Fibroblast of the aortic adventitia (primary cell): ENCODE results near the gene NFS1. TPM values are rescaled to one million over a fixed set of nuclear protein-coding genes. Genes with fewer than 3 reads are reported as not detected.

Source experiments
- DNase-seq: peaks from one replicate; pipeline ENCODE4 v3.0.0-alpha.2; 2010; ENCODE audit warnings: low read depth
- H3K4me3 ChIP-seq: 2 replicates; pipeline ENCODE4 v1.5.1; 2011; ENCODE audit warnings: low read depth, mild to moderate bottlenecking, control low read depth, low read length, moderate library complexity
- total RNA-seq: library from RNA; depleted of rRNA; stranded (reverse); fragments of >200 nt; gene quantifications from 2 replicates; pipeline ENCODE4 v1.2.3, GENCODE V29; 2012; ENCODE audit warnings: low replicate concordance
- TF ChIP-seq, protein P1 (sequence below): IDR thresholded peaks from 2 replicates; pipeline ENCODE4 v1.5.1; 2011; ENCODE audit warnings: mild to moderate bottlenecking, low read length, control low read depth, inconsistent platforms; ENCODE audit not compliant: insufficient read depth

The NFS1 gene
- total RNA-seq, 1 donor, result 19.9 TPM

DNA sequence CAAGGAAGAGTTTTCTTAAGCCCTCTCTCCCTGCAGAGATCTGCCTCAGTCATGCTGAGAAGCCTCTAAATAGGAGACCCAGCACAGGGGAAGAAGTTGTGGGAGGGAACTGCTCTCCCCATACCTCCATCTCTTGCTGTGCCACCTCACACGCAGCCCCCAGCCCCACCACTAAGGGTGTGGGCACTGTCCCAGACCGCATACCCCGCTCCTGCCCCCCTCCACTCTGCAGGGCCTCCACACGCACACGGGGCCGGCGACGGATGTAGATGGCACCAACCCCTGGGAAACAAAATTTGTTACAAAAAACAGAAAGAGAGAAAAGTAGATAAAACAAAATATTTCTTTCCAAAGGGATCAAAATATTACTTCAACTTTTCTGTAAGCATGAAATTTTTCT is 24.2 kb downstream of the NFS1 start:
- TF ChIP-seq, protein P1, sequence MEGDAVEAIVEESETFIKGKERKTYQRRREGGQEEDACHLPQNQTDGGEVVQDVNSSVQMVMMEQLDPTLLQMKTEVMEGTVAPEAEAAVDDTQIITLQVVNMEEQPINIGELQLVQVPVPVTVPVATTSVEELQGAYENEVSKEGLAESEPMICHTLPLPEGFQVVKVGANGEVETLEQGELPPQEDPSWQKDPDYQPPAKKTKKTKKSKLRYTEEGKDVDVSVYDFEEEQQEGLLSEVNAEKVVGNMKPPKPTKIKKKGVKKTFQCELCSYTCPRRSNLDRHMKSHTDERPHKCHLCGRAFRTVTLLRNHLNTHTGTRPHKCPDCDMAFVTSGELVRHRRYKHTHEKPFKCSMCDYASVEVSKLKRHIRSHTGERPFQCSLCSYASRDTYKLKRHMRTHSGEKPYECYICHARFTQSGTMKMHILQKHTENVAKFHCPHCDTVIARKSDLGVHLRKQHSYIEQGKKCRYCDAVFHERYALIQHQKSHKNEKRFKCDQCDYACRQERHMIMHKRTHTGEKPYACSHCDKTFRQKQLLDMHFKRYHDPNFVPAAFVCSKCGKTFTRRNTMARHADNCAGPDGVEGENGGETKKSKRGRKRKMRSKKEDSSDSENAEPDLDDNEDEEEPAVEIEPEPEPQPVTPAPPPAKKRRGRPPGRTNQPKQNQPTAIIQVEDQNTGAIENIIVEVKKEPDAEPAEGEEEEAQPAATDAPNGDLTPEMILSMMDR, result no peak
- no peak for DNase-seq
- no peak overlapping the region for H3K4me3 ChIP-seq

DNA sequence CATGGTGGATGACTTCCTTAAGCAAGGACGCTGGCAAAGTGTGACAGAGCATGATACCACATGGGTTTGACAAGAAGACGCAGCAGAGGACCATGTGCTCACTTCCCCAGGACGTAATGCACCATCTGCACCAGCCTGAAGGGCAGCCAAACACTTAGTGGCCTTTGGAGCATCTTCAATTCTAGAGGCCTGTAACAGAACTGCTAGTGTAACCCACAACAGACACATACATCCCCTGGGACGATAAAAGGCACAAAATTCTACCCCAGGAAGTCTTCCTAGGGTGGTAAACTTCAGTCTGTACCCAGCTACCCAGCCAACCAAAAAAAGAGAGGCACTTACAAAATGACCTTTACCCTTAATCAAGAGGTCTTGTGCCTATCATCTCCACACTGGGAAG is 25.3 kb downstream of the NFS1 start:
- TF ChIP-seq, protein P1, result no peak
- no peak overlapping the region for H3K4me3 ChIP-seq
- DNase-seq, result no peak

DNA sequence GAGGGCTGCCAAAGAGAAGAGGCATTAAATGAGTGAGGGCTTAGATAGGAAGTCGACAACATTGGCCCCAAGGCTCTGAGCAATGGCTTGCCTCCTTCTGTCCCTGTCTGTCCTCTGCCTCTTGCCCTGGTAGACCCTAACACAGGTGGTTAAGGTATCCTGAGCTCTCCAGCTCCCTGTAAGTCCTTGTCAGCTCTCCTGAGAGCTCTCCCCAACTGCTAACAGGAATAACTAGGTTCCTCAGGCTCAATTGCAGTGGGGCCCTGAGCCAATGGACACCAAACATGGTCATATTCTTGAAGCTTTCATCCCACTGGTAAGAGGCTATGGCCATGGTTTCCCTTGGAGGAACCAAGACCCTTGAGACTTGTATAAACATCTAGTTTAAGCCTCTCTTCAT is 29.5 kb downstream of the NFS1 start:
- TF ChIP-seq, protein P1, result no peak
- H3K4me3 ChIP-seq, result no peak overlapping the region
- DNase-seq, result no peak

DNA sequence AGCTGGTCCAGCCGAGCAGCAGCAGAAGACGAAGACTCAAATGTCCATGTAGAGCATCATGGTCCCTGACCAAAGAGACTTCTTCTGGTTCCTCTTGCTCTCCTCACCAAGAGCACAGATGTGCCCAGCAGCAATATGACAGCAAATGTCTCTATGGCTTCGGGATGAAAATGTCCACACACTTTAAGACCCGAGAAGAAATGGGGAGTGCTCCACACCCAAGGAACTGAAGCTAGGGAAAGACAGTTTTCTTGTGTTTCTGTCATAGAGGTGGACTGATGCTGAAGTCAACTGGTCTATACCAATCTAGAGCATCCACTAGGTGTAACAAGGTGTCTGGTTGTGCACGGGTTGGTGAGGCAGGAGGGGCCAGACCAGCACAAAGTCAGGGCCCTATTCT is 29.9 kb downstream of the NFS1 start:
- no peak overlapping the region for H3K4me3 ChIP-seq
- TF ChIP-seq, protein P1, result no peak
- DNase-seq, result no peak

DNA sequence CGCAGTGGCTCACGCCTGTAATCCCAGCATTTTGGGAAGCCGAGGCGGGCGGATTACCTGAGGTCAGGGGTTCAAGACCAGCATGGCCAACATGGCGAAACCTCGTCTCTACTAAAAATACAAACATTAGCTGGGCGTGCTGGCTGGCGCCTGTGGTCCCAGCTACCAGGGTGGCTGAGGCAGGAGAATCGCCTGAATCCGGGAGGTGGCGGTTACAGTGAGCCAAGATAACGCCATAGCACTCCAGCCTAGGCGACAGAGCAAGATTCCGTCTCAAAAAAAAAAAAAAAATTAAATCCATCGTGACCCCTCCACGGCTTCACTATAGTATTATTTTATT is 33.2 kb downstream of the NFS1 start:
- no peak for DNase-seq
- TF ChIP-seq, protein P1, result no peak
- H3K4me3 ChIP-seq, result no peak overlapping the region

DNA sequence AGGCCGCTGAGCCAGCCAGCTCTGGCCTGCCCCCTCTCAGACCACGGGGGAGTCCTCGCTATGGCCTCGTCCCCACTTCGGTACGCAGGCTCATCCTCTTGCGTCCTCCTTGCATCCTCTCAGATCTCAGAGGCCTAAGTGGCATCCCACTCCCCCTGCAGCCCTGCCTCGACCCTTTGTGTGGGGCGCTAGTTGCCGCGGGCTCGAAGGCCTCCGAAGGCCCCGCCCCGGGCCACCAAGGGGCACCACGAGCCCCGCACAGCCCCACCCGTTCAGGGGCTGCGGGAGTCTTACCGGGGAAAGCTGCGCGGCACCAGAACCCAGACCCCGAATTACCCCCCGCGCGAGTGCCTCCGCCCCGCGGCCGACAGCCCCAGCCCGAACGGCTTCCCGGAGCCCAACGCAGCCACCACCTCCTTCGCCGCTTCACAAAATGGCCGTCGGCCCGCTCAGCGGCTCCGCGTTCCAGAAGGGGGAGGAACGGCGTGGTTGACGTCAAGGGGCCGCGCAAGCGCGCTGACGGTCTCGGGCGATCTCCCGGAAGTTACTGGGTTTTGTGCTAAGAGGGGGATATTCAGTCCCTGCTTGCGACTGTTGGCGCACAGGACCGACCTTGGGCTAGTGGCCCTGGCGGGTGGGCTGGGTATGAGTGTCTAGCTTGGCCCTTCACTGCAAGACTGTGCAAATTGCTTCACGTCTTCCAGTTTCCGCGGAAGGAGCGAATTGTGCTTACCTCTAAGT is 34.5 kb downstream of the NFS1 start, which contains the start of the genes CPNE1 and RBM12:
TSS of gene CPNE1 (minus strand) at position 435 of the 741 bp plus-strand sequence. CDS start 31,977 bp downstream, outside the sequence.
TSS of gene RBM12 (minus strand) at position 435 of the 741 bp plus-strand sequence. CDS start 9,578 bp downstream, outside the sequence.
- DNase-seq, result peak; percentile 93
- H3K4me3 ChIP-seq, result peak within 1 kb of the TSS; percentile 99
- TF ChIP-seq, protein P1, result no peak
